HG03432 (cell line): ENCODE measurements around the gene SLC8A3.
A peak's percentile ranks its signal among the peaks of the same experiment; 100 is the strongest.

Experiments used
- ATAC-seq: cut with Tn5 transposase; IDR thresholded peaks from one replicate; pipeline ENCODE4 v1.9.1; 2021; ENCODE audit warnings: mild to moderate bottlenecking, moderate library complexity; ENCODE audit not compliant: unreplicated experiment

SLC8A3 gene

GRCh38 chr14:70180718-70181117 lies 8.0 kb downstream of the SLC8A3 start:
- no peak for ATAC-seq

GRCh38 chr14:70177081-70177800 lies 11.5 kb downstream of the SLC8A3 start:
- no peak for ATAC-seq

- ATAC-seq = no peak
Measured at GRCh38 chr14:70173569-70173968, 15.2 kb downstream of the SLC8A3 start.

GRCh38 chr14:70171726-70172125 lies 17.0 kb downstream of the SLC8A3 start:
- no peak for ATAC-seq

- no peak for ATAC-seq
Measured at GRCh38 chr14:70170976-70171375, 17.8 kb downstream of the SLC8A3 start.

- no peak for ATAC-seq
Measured at GRCh38 chr14:70168406-70168805, 20.3 kb downstream of the SLC8A3 start.

DNA sequence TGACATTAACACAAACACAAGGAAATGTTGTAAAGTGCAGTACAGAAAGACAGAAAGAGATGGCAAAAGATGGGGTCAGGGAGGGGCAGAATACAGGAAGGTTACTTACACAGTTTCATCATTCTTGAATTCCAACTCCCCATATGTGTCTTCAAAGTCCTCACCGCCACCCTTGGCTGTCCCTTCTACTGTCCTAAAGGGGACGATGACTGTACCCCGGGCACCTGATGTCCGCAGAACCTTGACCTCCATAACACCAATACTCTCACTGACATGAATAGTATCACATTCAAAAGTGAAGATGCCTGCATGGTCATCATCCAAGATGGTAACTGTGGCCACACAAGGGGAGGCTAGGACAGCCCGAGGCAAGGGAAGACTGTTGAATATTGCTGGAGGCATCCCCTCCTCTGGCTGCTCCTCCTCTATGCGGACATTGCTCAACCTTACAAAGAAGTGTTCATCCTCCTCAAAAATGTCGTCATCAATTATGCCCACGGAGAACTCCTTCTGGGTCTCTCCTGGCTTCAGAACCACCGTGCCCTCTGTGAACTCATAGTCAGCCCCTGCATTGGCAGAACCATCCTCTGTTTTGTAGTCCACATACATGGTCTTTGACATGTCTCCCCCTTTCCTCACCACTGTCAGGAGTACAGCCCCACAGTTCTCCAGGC lies 22.1 kb downstream of the SLC8A3 start:
- no peak for ATAC-seq

- ATAC-seq = no peak
Measured at GRCh38 chr14:70162358-70162757, 26.4 kb downstream of the SLC8A3 start.

DNA sequence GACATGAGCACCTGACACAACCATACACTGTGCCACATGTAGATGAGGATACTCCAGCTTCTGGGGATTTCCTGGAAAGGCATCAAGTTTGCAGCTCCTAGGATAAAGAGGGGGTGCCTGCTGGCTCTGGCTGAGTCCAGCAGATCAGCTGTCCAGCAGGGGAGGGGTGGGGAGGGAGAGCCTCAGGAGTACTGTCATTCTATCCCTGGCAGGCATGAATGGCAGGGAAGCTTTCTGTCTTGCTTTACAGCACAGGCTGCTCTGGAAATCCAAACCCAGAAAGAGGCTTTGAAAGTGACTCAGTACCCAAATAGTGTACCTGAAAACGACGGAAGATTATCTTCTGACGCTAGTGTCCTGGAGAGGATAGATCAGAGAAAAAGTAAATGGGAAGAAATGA lies 32.2 kb downstream of the SLC8A3 start:
- no peak for ATAC-seq

DNA sequence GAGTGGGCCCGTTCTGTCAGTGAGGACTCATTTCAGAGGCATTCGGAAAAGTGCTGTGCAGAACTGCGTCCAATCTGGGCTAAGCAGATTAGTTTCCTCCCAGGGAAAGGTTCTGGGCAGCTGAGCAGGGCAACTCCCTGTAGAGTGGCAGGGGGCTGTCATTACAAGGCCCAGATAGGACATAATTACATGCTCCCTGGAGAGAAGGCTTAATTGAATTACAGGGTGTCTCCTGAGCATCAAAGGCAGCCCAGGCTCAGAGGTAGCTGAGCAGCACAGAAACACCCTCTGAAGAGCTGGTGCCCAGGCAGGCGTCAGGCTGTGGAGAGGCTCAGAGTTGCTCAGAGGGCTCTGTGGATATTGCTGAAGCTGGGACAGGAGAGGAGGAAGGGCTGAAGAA lies 36.0 kb downstream of the SLC8A3 start:
- ATAC-seq = no peak

DNA sequence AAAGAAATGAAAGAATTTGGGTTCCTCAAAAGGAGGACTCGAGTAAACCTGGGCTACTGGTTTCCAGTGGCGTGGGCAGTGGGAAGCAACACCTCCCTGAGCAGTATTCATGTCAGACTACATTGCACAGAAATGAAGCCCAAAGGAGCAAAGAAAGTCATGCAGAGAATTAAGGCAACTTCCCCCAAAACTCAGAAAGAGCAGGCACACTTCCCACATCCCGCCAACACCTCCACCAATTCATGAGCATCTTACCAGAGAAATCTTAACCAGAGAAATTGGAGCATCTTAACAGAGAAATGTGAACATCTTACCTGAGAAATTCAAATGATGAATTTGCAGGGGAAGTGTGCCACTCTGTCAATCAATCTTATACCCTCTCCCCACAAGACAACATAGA lies 36.7 kb downstream of the SLC8A3 start:
- ATAC-seq = no peak

- no peak for ATAC-seq
Measured at GRCh38 chr14:70149596-70150165, 39.1 kb downstream of the SLC8A3 start.

DNA sequence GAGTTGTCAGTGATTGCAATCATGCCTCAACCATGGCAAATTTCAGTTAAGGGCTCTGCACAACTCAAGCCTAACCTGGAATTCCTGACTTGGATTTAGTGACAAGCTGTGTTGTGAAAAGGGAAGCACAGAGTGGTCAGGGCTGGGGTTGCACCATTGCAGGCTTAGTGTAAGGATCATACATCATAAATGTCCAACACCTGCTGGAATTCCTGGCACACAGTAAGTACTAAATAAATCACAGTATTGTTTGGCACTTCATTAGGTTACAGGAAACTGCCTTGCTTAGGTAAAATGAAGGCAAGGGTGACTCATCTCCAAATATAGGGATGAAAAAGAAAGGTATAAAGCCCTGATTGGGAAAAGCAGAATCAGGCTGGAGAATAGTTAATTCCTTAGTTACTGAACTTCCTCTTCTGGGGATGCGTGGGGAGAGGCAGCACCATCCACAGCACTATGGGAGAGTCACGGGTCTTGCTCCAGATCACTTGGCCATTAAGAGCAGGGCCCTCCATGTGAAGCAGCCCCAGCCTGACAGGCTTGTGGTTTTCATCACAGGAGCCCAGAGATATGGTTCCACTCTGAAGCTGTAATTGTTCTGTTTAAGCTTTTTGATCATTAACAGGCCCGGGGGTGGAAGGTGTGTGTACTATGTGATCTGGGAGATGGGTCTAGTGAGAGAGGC lies 39.7 kb downstream of the SLC8A3 start:
- ATAC-seq = no peak

- no peak for ATAC-seq
Measured at GRCh38 chr14:70148351-70148750, 40.4 kb downstream of the SLC8A3 start.

DNA sequence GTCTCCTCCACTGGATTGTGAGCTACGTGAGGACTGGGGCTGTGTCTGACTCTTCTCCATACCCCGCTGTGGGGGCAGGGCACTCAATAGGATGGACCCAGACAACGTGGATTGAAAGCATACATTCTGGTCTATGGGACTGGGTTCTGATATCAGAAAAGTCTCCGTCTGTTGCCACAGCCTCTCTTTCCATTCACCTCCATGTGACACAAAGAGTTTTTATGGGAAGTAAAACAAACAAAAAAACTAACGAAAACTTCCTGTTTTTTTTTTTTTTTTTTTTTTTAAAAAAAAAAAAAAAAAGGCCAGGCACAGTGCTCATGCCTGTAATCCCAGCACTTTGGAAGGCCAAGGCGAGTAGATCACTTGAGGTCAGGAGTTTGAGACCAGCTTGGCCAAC lies 44.7 kb downstream of the SLC8A3 start:
- ATAC-seq = no peak

DNA sequence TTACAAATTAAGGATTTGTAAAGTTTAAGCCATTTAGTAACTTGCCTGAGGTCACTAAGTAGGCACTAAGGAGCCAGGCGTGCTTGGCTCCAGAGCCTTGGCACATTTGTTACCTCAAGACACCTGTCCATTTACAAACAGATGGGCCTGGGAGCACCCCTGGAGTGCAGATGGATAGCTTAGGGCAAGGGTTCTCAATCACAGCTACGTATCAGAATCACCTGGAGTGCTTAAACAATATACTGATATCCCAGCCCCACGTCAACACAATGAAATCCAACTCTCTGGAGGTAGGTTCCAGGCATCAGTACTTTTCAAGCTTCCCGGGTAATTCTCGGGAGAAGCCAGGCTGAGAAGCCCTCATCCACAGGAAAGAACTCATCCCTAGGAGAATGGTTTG lies 45.4 kb downstream of the SLC8A3 start:
- ATAC-seq = no peak

DNA sequence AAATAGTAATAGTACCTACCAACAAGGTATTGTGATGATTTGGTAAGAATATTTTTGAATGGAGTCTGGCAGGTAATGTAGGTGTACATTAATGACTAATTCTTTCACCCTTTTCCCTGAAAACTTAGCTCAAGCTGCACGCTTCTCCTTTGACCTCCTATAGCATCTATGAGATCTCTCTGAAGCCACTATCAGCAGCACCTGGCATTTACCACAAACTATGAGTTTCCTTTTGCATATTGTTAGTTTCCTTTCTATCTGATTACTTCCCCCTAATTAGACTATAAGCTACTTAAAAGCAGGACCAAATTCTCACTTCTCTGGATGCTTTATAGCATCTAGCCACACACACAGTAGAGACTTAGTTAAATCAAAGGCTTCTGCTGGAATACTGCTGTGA lies 48.1 kb downstream of the SLC8A3 start:
- ATAC-seq = no peak

- ATAC-seq = peak; percentile 51
Measured at GRCh38 chr14:70139384-70139783, 49.4 kb downstream of the SLC8A3 start.

- no peak for ATAC-seq
Measured at GRCh38 chr14:70137788-70138187, 51.0 kb downstream of the SLC8A3 start.

DNA sequence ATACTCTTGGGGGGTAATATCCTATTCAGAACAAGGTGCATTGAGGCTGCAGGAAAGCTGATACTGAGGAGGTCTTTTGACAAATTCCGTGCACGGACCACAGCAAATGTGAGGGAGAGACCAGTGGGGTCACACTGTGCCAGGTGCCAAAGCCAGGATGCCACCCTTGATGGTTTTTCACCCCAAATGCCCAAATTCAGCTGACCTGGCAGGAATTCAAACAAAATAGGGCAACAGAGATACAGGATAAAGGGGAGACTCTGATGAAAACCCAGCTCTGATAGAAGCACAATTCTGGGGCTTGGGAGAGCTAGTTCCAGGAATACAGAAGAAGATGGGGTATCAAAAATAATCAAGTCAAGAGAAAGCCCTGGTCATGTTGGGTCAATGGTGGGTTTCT lies 55.3 kb downstream of the SLC8A3 start:
- ATAC-seq = no peak

- no peak for ATAC-seq
Measured at GRCh38 chr14:70130482-70130881, 58.3 kb downstream of the SLC8A3 start.

DNA sequence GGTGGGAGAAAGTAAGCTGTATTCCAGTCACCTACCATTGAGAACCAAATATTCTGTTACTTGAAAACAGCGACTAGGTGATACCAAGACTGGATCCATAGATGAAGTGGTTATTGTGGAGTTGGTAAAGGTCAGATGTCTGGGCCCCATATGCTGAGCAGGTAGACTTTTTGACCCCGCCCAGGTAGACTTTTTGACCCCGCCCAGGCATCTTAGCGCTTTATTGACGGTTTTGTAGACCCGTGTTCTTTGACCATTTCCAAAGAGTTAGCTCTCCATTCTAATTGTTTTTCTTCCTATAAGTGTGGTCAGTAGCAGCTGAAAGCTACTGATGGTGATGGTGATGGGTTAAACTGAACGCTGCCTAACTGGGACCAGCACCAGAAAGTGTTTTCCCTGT lies 61.6 kb downstream of the SLC8A3 start:
- ATAC-seq = no peak
